Psoas muscle (tissue), 8 donors: ENCODE measurements around the gene PEX3. TPM values are rescaled to one million over a fixed set of nuclear protein-coding genes. Genes with fewer than 3 reads are reported as not detected.

Experiments
- ATAC-seq, 4 donors: fragments of 200-7000 bp; cut with Tn5 transposase; one replicate each; pipeline ENCODE4 v1.9.1; 2020; ENCODE audit warnings: moderate library complexity in 3 of 4, mild to moderate bottlenecking in 2 of 4
- DNase-seq, 2 donors: peaks; one replicate each; pipeline ENCODE4 v3.0.0-alpha.2; 2020
- H3K27ac ChIP-seq: fragments of 200-600 bp; one replicate; pipeline ENCODE4 v1.8.0; 2022
- H3K27me3 ChIP-seq, 3 donors: fragments of 200-600 bp in 1 of 3; one replicate each; pipeline versions ENCODE4 v1.6.1 to v1.8.0; 2013 to 2022; ENCODE audit warnings: low read length in 2 of 3, mild to moderate bottlenecking in 2 of 3, moderate library complexity in 1 of 3; ENCODE audit not compliant: insufficient read depth in 3 of 3
- H3K36me3 ChIP-seq, 2 donors: fragments of 200-600 bp in 1 of 2; one replicate each; pipeline versions ENCODE4 v1.6.1 to v1.8.0; 2013 to 2022; ENCODE audit warnings: low read depth in 1 of 2, mild to moderate bottlenecking in 1 of 2, moderate library complexity in 1 of 2; ENCODE audit not compliant: insufficient read depth in 1 of 2
- H3K4me1 ChIP-seq: fragments of 200-600 bp; one replicate; pipeline ENCODE4 v1.8.0; 2022
- H3K4me3 ChIP-seq: fragments of 200-600 bp; one replicate; pipeline ENCODE4 v1.8.0; 2022; ENCODE audit warnings: mild to moderate bottlenecking
- H3K9me3 ChIP-seq: fragments of 200-600 bp; one replicate; pipeline ENCODE4 v1.8.0; 2022
- WGBS, 3 donors: extraction: QIAGEN DNeasy Blood & Tissue Kit; methylation state at CpG; one replicate each; pipeline versions ENCODE4 v1.1.6 to v1.1.7; 2013; 5-methylcytosine and 5-hydroxymethylcytosine counted together
- intact Hi-C, 2 donors: fragments of 100-400 bp; cut with DNase I; formaldehyde crosslinking; loops; one replicate each; pipeline versions ENCODE4 v1.11.0 to v1.14.2; 2022
- polyA plus RNA-seq, 3 donors: library from polyadenylated mRNA; stranded (reverse); fragments of 200-250 nt; gene quantifications; one replicate each; pipeline ENCODE4 v1.2.3, GENCODE V29; 2013
- total RNA-seq, 4 donors: library from RNA; stranded (reverse); fragmentation: NEBNext Ultra II Directional in 2 of 4; extraction: Animal tissue kit (Norgen Biotek cat#: 25700) in 2 of 4; gene quantifications; one replicate each; pipeline versions ENCODE4 v1.2.1 to v1.2.4, GENCODE V29; 2021 to 2023
- TF ChIP-seq, protein P1 (sequence below): fragments of 200-600 bp; IDR thresholded peaks from one replicate; pipeline ENCODE4 v1.8.0; 2022; ENCODE audit warnings: antibody characterized with exemption
- donor health status: healthy with polysubstance abuse.
- donor health status: DM: no; HTN: no; CAD: no; lungs with moderate emphysema.
- donor health status: Bipolar disorder and iron deficiency.
- donor health status: healthy.
- donor health status: DM: yes; HTN: yes; CAD: no.
- donor health status: DM: no; HTN: no; CAD: no.
- donor health status: DM: no; HTN: no; CAD: no.
- donor health status: DM: yes; HTN: yes; CAD: no.

Gene PEX3
- total and polyA plus RNA-seq, 7 donors: 7.1 to 17.9 (median 13.0) TPM

DNA sequence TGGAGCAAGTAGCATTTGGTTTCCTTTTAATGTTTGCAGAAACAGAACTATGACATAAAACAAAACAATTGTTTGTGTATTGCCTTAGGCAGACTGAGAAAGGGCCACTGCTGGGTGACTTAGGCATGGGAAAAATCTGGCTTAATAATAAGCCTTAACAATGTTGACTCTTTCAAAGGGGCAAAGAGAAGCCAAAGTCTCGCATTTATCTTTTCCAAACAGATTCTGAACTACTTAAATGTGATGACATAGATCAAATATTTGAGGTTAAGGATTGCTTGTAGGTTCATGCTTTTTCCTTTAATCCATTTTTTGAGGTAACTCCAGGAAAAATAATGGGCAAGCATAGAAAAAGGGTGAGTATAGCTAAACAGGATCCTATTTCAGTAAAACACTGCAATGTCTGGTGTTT lies 39.7 kb upstream of the PEX3 start:
- intact Hi-C loops: no loop called here
- Histone ChIP-seq H3K36me3 (no peaks in the 10 kb centered on the region), H3K4me3 (no peak overlapping the region), H3K27ac (no peak overlapping the region), H3K27me3 (no peaks in the 10 kb centered on the region), H3K4me1 (no peaks in the 10 kb centered on the region), H3K9me3 (no peaks in the 10 kb centered on the region)
- ATAC-seq (no peak), DNase-seq (no peak)
- 67 to 79% (median 78%) methylated on average over 1 of the region's 1 CpG for WGBS, 3 donors
- TF ChIP-seq, protein P1, sequence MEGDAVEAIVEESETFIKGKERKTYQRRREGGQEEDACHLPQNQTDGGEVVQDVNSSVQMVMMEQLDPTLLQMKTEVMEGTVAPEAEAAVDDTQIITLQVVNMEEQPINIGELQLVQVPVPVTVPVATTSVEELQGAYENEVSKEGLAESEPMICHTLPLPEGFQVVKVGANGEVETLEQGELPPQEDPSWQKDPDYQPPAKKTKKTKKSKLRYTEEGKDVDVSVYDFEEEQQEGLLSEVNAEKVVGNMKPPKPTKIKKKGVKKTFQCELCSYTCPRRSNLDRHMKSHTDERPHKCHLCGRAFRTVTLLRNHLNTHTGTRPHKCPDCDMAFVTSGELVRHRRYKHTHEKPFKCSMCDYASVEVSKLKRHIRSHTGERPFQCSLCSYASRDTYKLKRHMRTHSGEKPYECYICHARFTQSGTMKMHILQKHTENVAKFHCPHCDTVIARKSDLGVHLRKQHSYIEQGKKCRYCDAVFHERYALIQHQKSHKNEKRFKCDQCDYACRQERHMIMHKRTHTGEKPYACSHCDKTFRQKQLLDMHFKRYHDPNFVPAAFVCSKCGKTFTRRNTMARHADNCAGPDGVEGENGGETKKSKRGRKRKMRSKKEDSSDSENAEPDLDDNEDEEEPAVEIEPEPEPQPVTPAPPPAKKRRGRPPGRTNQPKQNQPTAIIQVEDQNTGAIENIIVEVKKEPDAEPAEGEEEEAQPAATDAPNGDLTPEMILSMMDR: no peak

DNA sequence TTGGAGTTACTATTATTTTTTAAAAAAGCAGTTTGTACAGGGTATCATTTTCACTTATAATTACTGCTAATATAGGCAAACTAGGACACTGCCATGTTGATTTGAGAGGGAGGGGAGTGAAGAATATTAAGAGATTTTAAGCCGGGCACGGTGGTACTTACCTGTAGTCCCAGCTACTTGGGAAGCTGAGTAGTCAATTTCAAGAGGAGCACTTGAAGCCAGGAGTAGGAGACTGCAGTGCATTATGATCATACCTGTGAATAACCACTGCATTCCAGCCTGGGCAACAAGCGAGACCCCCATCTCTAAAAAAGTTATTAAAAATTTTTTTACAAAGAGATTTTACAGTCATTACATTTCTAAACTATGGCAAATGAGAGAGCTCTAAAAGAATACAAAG lies 35.8 kb upstream of the PEX3 start:
- WGBS, 3 donors: 90 to 92% (median 91%) methylated on average over 3 of the region's 3 CpGs
- ATAC-seq (no peak), DNase-seq (no peak)
- TF ChIP-seq, protein P1: no peak
- Histone ChIP-seq H3K27me3 (no peaks in the 10 kb centered on the region), H3K27ac (no peak overlapping the region), H3K4me1 (no peaks in the 10 kb centered on the region), H3K4me3 (no peak overlapping the region), H3K9me3 (no peaks in the 10 kb centered on the region), H3K36me3 (no peaks in the 10 kb centered on the region)
- intact Hi-C loops: no loop called here

DNA sequence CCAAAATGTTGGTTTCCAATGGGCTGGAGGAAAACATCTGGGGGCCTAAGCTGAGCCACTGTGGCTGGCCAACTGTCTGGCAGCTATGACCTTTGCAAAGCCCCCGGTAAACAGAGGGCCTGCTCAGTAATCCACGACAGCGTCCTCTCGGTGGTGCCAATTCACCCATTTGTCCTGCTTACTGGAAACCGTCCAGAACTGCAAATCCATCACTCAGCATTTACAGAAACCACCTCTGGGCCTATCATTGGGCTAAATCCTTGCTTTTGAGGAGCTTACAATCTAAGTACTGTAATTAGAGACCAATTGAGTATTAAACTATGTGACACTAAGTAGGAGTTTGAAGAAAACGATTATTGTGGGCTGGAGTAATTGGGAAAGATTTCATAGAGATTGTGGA lies 31.1 kb upstream of the PEX3 start:
- no peak overlapping the region for H3K27ac ChIP-seq
- ATAC-seq (no peak), DNase-seq (no peak)
- H3K36me3 ChIP-seq: no peaks in the 10 kb centered on the region
- WGBS, 3 donors: 36 to 55% (median 36%) methylated on average over 6 of the region's 6 CpGs
- intact Hi-C loops: no loop called here
- H3K27me3 ChIP-seq: no peaks in the 10 kb centered on the region
- H3K4me1 ChIP-seq: no peaks in the 10 kb centered on the region
- TF ChIP-seq, protein P1: no peak
- H3K4me3 ChIP-seq: no peak overlapping the region
- H3K9me3 ChIP-seq: no peaks in the 10 kb centered on the region

DNA sequence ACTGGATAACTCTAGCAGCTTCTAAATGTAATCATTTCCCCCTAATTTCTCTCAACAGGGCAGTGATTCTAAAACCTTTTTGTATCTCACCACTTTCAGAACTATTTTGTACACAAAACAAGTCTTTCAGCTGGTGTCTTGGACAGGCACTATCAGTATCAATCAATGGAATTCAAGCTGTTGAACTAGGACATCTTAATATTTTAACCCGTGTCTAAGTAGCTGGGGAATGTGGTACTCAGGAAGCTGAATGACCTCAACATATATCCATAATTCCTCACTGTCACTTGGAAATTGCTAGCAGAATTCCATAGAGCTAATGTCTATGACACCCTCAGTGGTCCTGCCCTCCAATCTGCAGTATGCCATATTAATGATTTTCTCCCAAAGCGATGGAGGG lies 24.6 kb upstream of the PEX3 start:
- H3K4me1 ChIP-seq: no peaks in the 10 kb centered on the region
- intact Hi-C loops: loop anchor here (5.0 kb wide), 3 partner anchors 734 to 954 kb away; no protein-coding TSS in a partner anchor
- no peak overlapping the region for H3K27ac ChIP-seq
- H3K36me3 ChIP-seq: peaks cover 0 to 11% of the 10 kb centered on the region in 2 donors
- no peaks in the 10 kb centered on the region for H3K9me3 ChIP-seq
- no peak overlapping the region for H3K4me3 ChIP-seq
- no peaks in the 10 kb centered on the region for H3K27me3 ChIP-seq
- no peak for ATAC-seq
- TF ChIP-seq, protein P1: no peak
- 82 to 91% (median 83%) methylated on average over 2 of the region's 2 CpGs for WGBS, 3 donors
- DNase-seq: no peak
